Gastrocnemius medialis (tissue), 4 donors: ENCODE measurements around the gene CRKL.

Experiments
- POLR2A ChIP-seq, 2 donors: fragments of 450-650 bp; IDR thresholded peaks; one replicate each; pipeline ENCODE4 v1.6.1; 2017; ENCODE audit warnings: antibody characterized with exemption in 2 of 2, mild to moderate bottlenecking in 2 of 2, moderate library complexity in 2 of 2
- TF ChIP-seq, protein P1 (sequence below), 5 experiments: fragments of 450-650 bp in 3 of 5; fragments of 200-600 bp in 2 of 5; sonication (generic) in 2 of 5; IDR thresholded peaks in 4 of 5; conservative IDR thresholded peaks in 1 of 5; 1 replicate in 4 of 5; 2 replicates in 1 of 5; pipeline ENCODE4 v1.5.1; 2016 to 2019; ENCODE audit warnings: antibody characterized with exemption in 5 of 5, mild to moderate bottlenecking in 3 of 5, moderate library complexity in 3 of 5

DNA sequence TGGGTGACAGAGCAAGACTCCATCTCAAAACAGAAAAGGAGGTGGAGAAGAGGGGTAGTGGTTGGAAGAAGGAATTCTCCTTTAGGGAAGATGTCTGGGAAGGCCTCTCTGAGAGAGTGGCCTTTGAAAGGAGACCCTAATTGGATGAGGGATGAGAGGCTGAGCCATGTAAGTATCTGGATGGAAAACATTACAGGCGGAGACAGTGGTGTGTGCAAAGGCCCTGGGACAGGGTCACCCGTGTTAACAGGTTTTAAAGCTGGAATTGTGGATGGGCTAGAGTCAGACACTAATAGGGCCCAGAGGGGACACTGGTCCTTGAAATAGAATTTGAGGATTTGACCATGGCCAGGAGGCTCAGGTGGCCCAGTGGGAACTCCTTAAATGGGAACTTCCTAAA is 48.0 kb upstream of the CRKL start:
- TF ChIP-seq, protein P1, sequence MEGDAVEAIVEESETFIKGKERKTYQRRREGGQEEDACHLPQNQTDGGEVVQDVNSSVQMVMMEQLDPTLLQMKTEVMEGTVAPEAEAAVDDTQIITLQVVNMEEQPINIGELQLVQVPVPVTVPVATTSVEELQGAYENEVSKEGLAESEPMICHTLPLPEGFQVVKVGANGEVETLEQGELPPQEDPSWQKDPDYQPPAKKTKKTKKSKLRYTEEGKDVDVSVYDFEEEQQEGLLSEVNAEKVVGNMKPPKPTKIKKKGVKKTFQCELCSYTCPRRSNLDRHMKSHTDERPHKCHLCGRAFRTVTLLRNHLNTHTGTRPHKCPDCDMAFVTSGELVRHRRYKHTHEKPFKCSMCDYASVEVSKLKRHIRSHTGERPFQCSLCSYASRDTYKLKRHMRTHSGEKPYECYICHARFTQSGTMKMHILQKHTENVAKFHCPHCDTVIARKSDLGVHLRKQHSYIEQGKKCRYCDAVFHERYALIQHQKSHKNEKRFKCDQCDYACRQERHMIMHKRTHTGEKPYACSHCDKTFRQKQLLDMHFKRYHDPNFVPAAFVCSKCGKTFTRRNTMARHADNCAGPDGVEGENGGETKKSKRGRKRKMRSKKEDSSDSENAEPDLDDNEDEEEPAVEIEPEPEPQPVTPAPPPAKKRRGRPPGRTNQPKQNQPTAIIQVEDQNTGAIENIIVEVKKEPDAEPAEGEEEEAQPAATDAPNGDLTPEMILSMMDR (IDR thresholded peaks at IDR 0.05 in 4 of 5, conservative IDR thresholded peaks at IDR 0.05 in 1 of 5): no peak
- no peak for TF ChIP-seq POLR2A (IDR thresholded peaks at IDR 0.05)
